ENCODE data around the gene COPS8. TPM values are rescaled to one million over a fixed set of nuclear protein-coding genes. Genes with fewer than 3 reads are reported as not detected.

Gene COPS8
- total RNA-seq, 4 donors from 2014 or later: 108 to 158 (median 120) TPM

DNA sequence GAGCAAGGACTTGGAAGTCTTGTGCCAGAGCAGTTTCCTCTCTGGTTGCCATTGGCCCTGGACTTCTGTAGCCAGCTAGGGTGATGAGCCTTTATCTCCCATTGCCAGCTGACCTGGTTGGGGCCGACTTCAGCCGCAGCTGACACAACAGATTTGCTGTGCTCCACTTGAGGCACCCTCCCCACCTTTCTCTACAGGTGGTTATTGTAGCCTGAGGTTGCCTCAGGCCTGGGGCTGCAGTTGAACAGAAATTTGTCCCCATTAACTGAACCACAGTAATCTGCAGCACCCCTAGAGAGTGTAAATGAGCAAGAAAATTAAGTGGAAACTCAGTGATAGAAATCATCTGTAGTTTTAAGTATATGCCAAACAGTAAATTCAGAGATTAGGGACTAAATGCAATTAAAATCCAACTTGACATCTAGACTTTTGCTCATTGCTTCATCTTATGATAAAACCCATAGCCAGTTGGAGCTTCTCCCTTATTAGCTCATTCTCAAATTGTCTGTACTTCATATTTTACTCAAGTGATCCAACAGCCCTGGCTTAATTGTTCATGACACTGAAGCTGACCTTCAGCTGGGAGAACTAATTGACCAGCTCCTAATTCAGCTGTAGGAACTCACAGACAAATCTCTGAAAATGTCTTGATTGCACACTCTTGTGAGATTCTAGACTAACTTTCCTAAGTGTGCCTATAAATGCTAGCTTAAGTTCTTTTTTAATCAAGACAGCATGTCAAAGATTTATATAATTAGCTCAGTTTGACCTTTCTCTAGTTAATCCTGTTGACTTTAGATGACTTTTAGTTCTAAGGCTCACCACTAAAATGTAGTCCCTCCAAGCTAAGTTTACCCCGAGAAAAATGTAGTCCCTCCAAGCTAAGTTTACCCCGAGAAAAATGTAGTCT, 48.9 kb downstream of the COPS8 start:
- Histone ChIP-seq H3K4me3 (no peak overlapping the region), H3K27me3 (no peaks in the 10 kb centered on the region), H3K27ac (peak overlapping the region in 2 of 4 donors; percentile 11 to 39), H3K4me1 (peaks cover 2 to 22% (median 4%) of the 10 kb centered on the region in 3 donors), H3K9me3 (no peaks in the 10 kb centered on the region), H3K36me3 (no peaks in the 10 kb centered on the region)
- no peak for TF ChIP-seq POLR2A (IDR thresholded peaks at IDR 0.05)
- TF ChIP-seq POLR2AphosphoS5 (IDR thresholded peaks at IDR 0.05): peak; percentile 15
- no peak for TF ChIP-seq EP300 (IDR thresholded peaks at IDR 0.05)
- 8 to 17% methylated on average over 2 of the region's 4 CpGs for WGBS, 2 donors (ENCODE audit: low coverage in 1 of 2)
- no peak for ATAC-seq

DNA sequence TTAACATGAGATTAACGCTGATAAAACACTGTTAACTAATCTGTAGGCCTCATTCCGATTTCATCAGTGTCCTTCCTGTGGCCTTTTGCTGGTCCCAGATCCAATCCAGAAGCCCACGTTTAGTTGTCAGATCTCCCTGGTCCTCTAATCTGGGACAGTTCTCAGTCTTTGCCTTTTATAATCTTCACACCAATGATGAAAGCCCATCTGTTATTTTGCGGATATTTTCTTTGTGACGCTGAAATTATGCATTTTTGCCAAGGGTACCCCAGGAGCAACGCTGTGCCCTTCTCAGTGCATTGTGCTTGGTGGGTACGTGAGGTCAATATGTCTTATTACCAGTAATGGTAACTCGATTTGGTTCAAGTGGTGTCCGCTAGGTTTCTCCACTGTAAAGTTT, 51.1 kb downstream of the COPS8 start:
- Histone ChIP-seq H3K4me3 (no peak overlapping the region), H3K9me3 (no peaks in the 10 kb centered on the region), H3K27me3 (no peaks in the 10 kb centered on the region), H3K36me3 (no peaks in the 10 kb centered on the region), H3K4me1 (peaks cover 2 to 15% (median 4%) of the 10 kb centered on the region in 3 donors), H3K27ac (no peak overlapping the region)
- no peak for ATAC-seq
- WGBS, 2 donors (ENCODE audit: low coverage in 1 of 2): 68 to 89% methylated on average over 4 to 8 of the region's 9 CpGs
- TF ChIP-seq EP300 (IDR thresholded peaks at IDR 0.05): no peak

DNA sequence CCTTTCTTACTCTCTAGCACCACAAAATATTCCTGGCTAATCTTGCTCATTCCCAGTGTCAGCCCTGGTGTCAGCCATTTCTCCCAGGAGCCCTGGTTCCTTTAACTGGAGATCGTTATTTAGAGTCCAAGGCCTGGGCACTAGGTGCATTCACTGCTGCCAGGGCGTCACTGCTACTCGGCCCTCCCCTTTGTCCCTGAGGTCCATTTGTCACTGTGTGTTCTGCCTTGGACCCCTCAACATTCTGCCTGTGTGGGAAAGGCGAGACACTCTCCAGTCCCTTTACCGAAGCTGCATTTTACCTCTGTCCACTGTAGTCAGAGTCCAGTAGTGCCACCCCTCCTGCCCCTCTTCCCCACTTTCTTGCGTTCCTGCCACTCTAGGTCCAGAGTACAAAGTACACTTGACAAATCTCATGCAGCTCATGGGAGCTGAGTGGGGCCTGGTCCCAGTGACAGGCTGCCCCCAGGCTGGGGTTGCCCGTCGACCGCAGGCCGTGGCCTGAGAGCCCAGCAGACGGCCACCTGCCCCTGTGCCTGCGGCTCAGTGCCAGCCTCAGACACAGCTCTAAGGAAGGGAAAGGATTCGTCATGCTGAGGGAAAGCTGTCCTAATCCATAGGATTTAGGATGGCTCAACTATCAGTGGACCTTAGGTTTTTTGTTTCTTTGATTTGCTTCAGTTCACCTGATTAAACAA, 52.1 kb downstream of the COPS8 start:
- Histone ChIP-seq H3K4me1 (peaks cover 2 to 12% (median 4%) of the 10 kb centered on the region in 3 donors), H3K36me3 (no peaks in the 10 kb centered on the region), H3K9me3 (no peaks in the 10 kb centered on the region), H3K4me3 (no peak overlapping the region), H3K27ac (no peak overlapping the region), H3K27me3 (no peaks in the 10 kb centered on the region)
- no peak for ATAC-seq
- no peak for TF ChIP-seq EP300 (IDR thresholded peaks at IDR 0.05)
- WGBS, 2 donors (ENCODE audit: low coverage in 1 of 2): 90 to 100% methylated on average over 4 to 10 of the region's 13 CpGs

DNA sequence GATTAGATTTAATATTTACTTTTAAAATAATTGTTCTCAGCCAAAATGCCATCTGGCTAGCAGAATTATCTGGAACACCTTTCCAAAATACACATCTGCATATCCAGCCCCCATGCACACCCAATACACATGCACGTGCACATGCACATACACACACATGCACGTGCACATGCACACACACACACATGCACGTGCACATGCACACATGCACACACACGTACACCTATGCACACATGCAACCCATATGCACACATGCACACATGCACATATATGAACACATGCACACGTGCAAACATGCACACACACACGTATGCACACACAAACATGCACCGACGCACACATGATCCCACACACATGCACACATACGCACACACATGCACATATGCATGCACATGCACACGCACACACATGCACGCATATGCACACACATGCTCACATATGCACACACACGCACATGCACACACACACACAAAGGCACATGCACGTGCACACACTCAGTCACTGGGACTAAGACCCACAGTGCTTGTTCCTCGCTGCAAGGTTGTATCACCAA, 53.5 kb downstream of the COPS8 start:
- Histone ChIP-seq H3K27ac (no peak overlapping the region), H3K4me1 (peaks cover 2 to 22% (median 2%) of the 10 kb centered on the region in 3 donors), H3K36me3 (no peaks in the 10 kb centered on the region), H3K9me3 (no peaks in the 10 kb centered on the region), H3K4me3 (no peak overlapping the region), H3K27me3 (no peaks in the 10 kb centered on the region)
- 83 to 89% methylated on average over 6 to 9 of the region's 14 CpGs for WGBS, 2 donors (ENCODE audit: low coverage in 1 of 2)
- ATAC-seq: no peak
- TF ChIP-seq EP300 (IDR thresholded peaks at IDR 0.05): no peak
- TF ChIP-seq POLR2A (IDR thresholded peaks at IDR 0.05): no peak

DNA sequence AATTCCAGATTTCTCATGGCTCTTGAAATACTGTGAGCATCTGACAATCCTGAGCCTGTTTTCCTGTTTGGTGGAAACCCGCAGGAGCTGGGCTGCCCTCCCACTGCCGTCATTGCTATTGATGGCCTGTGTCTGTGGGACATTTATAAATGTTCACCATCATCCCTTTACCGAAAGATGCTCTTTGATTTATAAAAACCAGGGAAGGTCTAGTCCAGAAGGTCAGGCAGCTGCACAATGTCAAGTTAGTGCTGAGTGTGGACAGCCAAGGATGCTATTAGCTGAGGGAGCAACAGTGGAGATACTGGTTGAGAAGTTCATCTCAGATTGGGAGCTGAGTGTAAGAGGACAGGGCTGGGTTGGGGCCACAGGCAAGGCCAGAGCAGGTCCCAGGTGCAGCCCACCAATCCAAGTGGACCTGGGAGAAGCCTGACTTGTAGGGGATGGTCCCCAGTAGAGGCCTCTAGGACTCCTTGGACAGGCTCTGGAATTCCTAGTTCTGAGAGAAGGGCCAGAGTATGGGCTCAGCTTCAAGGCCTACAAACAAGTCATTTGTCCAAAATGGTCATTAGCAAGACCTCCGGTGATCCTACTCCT, 55.1 kb downstream of the COPS8 start:
- peak; percentile 27 for ATAC-seq
- no peaks in the 10 kb centered on the region for H3K36me3 ChIP-seq
- peaks cover 0 to under 1% (median 0%) of the 10 kb centered on the region in 3 donors for H3K9me3 ChIP-seq
- no peak overlapping the region for H3K4me3 ChIP-seq
- TF ChIP-seq POLR2A (IDR thresholded peaks at IDR 0.05): no peak
- peak; percentile 64 for TF ChIP-seq POLR2AphosphoS5 (IDR thresholded peaks at IDR 0.05)
- TF ChIP-seq, protein P1, sequence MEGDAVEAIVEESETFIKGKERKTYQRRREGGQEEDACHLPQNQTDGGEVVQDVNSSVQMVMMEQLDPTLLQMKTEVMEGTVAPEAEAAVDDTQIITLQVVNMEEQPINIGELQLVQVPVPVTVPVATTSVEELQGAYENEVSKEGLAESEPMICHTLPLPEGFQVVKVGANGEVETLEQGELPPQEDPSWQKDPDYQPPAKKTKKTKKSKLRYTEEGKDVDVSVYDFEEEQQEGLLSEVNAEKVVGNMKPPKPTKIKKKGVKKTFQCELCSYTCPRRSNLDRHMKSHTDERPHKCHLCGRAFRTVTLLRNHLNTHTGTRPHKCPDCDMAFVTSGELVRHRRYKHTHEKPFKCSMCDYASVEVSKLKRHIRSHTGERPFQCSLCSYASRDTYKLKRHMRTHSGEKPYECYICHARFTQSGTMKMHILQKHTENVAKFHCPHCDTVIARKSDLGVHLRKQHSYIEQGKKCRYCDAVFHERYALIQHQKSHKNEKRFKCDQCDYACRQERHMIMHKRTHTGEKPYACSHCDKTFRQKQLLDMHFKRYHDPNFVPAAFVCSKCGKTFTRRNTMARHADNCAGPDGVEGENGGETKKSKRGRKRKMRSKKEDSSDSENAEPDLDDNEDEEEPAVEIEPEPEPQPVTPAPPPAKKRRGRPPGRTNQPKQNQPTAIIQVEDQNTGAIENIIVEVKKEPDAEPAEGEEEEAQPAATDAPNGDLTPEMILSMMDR (IDR thresholded peaks at IDR 0.05): no peak
- no peak for TF ChIP-seq EP300 (IDR thresholded peaks at IDR 0.05)
- H3K4me1 ChIP-seq: peaks cover 0 to 11% (median 0%) of the 10 kb centered on the region in 3 donors
- WGBS, 2 donors (ENCODE audit: low coverage in 1 of 2): 49 to 78% methylated on average over 3 of the region's 4 CpGs
- no peaks in the 10 kb centered on the region for H3K27me3 ChIP-seq
- H3K27ac ChIP-seq: peak overlapping the region in 3 of 4 donors; percentile 18 to 53 (median 41)

DNA sequence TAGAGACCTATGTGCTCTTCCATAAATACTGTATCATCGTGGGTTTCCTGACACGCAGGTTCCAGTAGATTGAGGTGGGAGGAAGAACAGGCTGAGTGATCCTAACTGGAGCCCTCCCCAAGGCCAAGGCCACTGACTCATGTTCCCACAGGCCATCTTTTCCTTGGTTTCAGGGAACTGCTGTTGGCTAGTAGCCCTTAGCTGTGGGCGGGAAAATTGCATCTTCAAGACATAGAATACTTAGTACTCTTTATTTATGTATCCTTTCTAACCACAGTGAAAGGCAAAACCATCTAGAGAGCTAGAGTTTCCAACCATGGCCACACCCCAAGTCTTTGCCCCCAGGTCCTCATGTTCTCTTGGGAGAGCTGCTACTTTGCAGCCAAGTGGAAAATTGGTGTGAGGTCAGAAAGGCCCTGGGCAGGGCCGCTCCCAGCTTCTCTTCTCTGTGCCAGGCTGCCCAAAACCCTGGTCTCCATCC, 55.9 kb downstream of the COPS8 start:
- Histone ChIP-seq H3K4me1 (peaks cover 0 to 11% (median 0%) of the 10 kb centered on the region in 3 donors), H3K36me3 (no peaks in the 10 kb centered on the region), H3K9me3 (peaks cover 0 to 9% (median 0%) of the 10 kb centered on the region in 3 donors), H3K4me3 (no peak overlapping the region), H3K27ac (peak overlapping the region in 3 of 4 donors; percentile 18 to 60 (median 53)), H3K27me3 (no peaks in the 10 kb centered on the region)
- 70 to 71% methylated on average over 2 to 4 of the region's 4 CpGs for WGBS, 2 donors (ENCODE audit: low coverage in 1 of 2)
- ATAC-seq: no peak
- TF ChIP-seq, protein P1 (IDR thresholded peaks at IDR 0.05): no peak
- TF ChIP-seq EP300 (IDR thresholded peaks at IDR 0.05) (no peak), POLR2A (IDR thresholded peaks at IDR 0.05) (no peak)

Data from gastroesophageal sphincter (tissue), 4 donors.